HL-60 (cell line): Measurements from ENCODE around the gene ZMIZ1.

Experiments
- DNase-seq, 2 experiments: peaks; one replicate each; pipeline ENCODE4 v3.0.0-alpha.2; 2010 to 2020; ENCODE audit warnings: low read depth in 1 of 2, low spot score in 1 of 2
- H3K27ac ChIP-seq: fragments of 250-450 bp; sonication (Bioruptor Pico); replicated peaks from 2 replicates; pipeline ENCODE4 v1.5.1; 2020; ENCODE audit warnings: mild to moderate bottlenecking, moderate library complexity
- H3K27me3 ChIP-seq: fragments of 250-450 bp; sonication (Bioruptor Pico); 2 replicates; pipeline ENCODE4 v1.5.1; 2021; ENCODE audit warnings: mild to moderate bottlenecking, moderate library complexity; ENCODE audit not compliant: insufficient read depth, poor library complexity, severe bottlenecking
- H3K4me3 ChIP-seq: replicated peaks from 2 replicates; pipeline ENCODE4 v1.5.1; 2011; ENCODE audit warnings: mild to moderate bottlenecking, control low read depth, low read length; ENCODE audit not compliant: insufficient read depth
- CTCF ChIP-seq: IDR thresholded peaks from one replicate; pipeline ENCODE4 v1.5.1; 2011; ENCODE audit warnings: low read length, control low read depth, inconsistent platforms; ENCODE audit not compliant: insufficient read depth
- GABPA ChIP-seq: IDR thresholded peaks from 2 replicates; pipeline ENCODE4 v1.6.1; 2012; ENCODE audit warnings: low read depth
- POLR2AphosphoS5 ChIP-seq: IDR thresholded peaks from 2 replicates; pipeline ENCODE4 v1.6.1; 2012; ENCODE audit warnings: low read depth
- SPI1 ChIP-seq: IDR thresholded peaks from 2 replicates; pipeline ENCODE4 v1.6.1; 2012; ENCODE audit warnings: low read depth, mild to moderate bottlenecking, borderline replicate concordance
- TF ChIP-seq, protein P1 (sequence below): IDR thresholded peaks from 2 replicates; pipeline ENCODE4 v1.6.1; 2012; ENCODE audit warnings: low read depth; ENCODE audit not compliant: insufficient replicate concordance

The ZMIZ1 gene

GRCh38 chr10:79232864-79233263 lies 164.1 kb downstream of the ZMIZ1 start:
- TF ChIP-seq CTCF (no peak), GABPA (no peak), SPI1 (no peak), POLR2AphosphoS5 (no peak)
- TF ChIP-seq, protein P1, sequence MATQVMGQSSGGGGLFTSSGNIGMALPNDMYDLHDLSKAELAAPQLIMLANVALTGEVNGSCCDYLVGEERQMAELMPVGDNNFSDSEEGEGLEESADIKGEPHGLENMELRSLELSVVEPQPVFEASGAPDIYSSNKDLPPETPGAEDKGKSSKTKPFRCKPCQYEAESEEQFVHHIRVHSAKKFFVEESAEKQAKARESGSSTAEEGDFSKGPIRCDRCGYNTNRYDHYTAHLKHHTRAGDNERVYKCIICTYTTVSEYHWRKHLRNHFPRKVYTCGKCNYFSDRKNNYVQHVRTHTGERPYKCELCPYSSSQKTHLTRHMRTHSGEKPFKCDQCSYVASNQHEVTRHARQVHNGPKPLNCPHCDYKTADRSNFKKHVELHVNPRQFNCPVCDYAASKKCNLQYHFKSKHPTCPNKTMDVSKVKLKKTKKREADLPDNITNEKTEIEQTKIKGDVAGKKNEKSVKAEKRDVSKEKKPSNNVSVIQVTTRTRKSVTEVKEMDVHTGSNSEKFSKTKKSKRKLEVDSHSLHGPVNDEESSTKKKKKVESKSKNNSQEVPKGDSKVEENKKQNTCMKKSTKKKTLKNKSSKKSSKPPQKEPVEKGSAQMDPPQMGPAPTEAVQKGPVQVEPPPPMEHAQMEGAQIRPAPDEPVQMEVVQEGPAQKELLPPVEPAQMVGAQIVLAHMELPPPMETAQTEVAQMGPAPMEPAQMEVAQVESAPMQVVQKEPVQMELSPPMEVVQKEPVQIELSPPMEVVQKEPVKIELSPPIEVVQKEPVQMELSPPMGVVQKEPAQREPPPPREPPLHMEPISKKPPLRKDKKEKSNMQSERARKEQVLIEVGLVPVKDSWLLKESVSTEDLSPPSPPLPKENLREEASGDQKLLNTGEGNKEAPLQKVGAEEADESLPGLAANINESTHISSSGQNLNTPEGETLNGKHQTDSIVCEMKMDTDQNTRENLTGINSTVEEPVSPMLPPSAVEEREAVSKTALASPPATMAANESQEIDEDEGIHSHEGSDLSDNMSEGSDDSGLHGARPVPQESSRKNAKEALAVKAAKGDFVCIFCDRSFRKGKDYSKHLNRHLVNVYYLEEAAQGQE = no peak
- Histone ChIP-seq H3K27me3 (no peaks in the 10 kb centered on the region), H3K4me3 (no peak overlapping the region), H3K27ac (no peak overlapping the region)
- DNase-seq = no peak

DNA sequence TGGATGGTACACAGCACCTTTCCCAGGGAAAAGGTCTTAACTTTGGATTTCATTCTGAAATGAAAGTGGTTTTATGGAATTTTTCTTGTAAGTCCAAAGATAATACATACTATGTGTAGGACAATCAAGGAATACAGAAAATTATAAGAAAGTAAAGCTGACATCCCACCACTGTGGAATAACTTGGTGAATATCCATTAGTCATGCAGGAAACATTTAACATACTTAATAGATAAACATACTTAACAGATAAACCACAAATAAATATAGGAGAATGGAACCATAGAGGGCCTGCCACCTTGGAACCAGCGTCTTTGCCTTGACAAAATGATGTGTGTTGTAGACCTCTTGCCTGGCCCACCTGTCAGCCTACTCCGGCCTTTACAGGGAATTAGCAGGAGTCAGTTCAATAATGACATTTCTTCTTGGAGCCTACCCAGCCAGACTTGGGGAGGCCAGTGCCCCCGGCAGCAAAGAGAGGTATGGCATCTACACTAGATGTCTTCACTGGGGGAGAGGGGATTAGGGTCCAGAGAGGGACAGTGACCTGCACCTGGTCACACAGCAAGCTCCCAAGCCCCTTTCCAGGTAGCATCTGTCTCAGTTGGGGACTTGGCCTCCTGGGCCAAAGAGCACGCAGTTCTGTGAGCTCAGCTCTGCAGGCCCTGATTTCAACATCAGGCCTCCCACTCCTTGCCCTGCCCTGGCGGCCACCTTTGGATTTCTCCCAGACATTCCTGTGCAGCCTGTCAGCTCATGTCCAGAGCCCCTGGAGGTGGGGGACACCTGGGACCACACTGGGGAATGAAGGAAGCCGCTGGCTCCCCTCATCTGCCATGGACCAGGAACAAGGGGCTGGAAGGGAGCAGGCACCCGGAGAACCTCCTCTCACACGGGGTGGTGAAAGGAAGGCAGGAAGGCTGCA lies 165.9 kb downstream of the ZMIZ1 start:
- DNase-seq = no peak
- no peak overlapping the region for H3K27ac ChIP-seq
- no peaks in the 10 kb centered on the region for H3K27me3 ChIP-seq
- H3K4me3 ChIP-seq = no peak overlapping the region
- TF ChIP-seq GABPA = no peak
- no peak for TF ChIP-seq SPI1
- TF ChIP-seq, protein P1 = no peak
- no peak for TF ChIP-seq POLR2AphosphoS5
- no peak for TF ChIP-seq CTCF

DNA sequence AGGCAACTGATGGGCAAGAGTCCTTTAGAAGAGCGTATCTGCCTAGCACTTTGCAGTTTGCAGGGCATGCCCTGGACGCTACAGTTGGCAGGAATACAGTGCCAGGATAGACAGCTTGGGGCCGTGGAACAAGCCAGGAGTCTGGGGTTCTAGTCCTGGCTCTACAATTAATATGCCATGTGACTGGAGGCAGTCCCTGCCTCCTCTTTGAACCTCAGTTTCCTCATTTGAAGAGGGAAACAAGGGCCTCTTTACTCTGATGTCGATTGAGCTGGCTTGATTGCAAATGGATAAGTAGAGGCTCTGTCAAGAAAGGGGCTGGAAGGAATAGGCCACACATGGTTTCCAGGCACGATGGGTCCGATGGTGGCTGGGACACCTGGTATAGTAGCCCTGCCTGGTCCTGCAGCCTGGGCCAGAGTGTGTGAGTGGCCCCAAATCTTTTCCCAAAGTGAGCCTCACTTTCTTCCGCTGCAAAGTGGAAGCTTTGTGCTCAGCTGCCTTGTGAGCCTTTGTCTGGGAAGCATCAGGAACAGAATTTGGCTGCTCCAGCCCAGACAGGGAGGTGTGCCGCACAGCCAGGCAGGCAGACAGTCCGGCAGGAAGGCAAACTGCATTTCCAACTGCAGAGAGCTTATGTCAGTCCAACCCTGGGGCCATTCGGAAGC lies 167.1 kb downstream of the ZMIZ1 start:
- Histone ChIP-seq H3K4me3 (no peak overlapping the region), H3K27me3 (no peaks in the 10 kb centered on the region), H3K27ac (no peak overlapping the region)
- no peak for TF ChIP-seq POLR2AphosphoS5
- no peak for TF ChIP-seq GABPA
- TF ChIP-seq CTCF = no peak
- TF ChIP-seq SPI1 = no peak
- TF ChIP-seq, protein P1 = no peak
- no peak for DNase-seq
